GM21360 (cell line): ENCODE results near the gene CCDC15.
A peak's percentile ranks its signal among the peaks of the same experiment; 100 is the strongest.

Source experiments
- ATAC-seq: cut with Tn5 transposase; IDR thresholded peaks from one replicate; pipeline ENCODE4 v1.9.1; 2021; ENCODE audit warnings: mild to moderate bottlenecking, moderate library complexity; ENCODE audit not compliant: unreplicated experiment

Gene CCDC15, protein sequence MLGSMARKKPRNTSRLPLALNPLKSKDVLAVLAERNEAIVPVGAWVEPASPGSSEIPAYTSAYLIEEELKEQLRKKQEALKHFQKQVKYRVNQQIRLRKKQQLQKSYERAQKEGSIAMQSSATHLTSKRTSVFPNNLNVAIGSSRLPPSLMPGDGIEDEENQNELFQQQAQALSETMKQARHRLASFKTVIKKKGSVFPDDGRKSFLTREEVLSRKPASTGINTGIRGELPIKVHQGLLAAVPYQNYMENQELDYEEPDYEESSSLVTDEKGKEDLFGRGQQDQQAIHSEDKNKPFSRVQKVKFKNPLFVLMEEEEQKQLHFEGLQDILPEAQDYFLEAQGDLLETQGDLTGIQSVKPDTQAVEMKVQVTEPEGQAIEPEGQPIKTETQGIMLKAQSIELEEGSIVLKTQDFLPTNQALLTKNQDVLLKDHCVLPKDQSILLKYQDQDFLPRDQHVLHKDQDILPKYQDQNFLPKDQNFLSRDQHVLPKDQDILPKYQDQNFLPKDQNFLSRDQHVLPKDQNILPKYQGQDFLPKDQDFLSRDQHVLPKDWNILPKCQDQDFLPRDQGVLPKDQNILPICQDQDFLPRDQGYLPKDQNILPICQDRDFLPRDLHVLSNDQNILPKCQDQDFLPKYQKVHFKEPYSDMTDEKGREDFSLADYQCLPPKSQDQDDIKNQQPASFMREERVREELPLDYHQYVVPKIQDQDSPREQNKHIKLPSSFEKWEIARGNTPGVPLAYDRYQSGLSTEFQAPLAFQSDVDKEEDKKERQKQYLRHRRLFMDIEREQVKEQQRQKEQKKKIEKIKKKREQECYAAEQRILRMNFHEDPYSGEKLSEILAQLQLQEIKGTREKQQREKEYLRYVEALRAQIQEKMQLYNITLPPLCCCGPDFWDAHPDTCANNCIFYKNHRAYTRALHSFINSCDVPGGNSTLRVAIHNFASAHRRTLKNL

GRCh38 chr11:124953753-124954589 is at the start of gene CCDC15:
CCDC15 (plus strand) TSS chr11:124954202; CDS start chr11:124954733, 531 bp downstream.
- peak; percentile 99 for ATAC-seq

DNA sequence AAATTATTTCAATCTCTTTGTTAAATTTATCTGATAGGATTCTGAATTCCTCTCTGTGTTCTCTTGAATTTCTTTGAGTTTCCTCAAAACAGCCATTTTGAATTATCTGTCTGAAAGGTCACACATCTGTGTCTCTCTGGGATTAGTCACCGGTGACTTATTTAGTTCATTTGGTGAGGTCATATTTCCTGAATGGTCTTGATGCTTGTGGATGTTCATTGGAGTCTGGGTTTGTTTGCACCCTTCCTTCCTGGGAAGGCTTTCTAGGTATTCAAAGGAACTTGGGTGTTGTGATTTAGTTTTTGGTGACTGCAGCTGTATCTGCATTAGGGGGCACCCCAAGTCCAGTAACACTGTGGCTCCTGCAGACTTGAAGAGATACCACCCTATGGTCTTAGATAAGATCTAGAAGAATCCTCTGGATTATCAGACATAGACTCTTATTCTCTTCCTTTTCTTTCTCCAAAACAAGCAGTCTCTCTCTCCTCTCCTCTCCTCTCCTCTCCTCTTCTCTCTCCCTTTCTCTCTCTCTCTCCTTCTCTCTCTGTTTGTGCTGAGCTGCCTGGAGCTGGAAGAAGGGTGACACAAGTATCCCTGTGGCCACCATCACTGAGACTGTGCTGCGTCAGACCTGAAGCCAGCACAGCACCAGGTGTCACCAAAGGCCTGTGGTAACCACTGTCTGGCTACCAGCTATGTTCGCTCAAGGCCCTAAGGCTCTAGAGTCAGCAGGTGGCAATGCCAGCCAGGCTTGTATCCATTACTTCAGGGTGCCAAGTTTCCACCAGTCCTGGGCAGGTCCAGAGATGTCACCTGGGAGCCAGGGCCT is 38.2 kb upstream of the CCDC15 start:
- ATAC-seq: no peak

GRCh38 chr11:124916370-124916710 is 37.7 kb upstream of the CCDC15 start:
- no peak for ATAC-seq

DNA sequence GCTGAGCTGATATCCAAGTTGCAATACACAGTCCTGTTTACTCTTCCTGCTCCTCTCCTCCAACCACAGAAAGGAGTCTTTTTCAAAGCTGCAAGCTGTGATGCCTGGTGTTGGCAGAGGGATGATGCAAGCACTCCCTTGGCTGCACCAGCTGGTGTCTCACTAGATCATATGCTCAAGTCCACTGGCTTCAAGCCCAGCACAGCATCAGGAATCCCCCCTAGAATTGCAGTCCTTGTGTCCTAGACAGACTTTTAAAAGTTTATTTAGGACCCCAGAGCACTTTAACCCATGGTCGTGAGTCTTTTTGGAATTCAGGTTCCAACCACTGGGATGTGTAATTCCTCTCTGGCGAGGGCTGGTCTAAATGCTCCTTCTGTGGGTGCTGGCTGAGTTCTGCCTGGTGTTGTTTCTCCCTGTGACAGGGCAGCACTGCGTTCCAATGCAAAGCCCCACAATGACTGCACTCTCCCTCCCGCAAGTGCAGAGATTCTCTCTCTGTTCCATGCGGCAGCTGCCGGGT is 36.8 kb upstream of the CCDC15 start:
- no peak for ATAC-seq

- no peak for ATAC-seq
Measured at GRCh38 chr11:124918950-124919349, 35.1 kb upstream of the CCDC15 start, which contains the start of gene HEPN1. HEPN1 (plus strand) TSS chr11:124919250.

DNA sequence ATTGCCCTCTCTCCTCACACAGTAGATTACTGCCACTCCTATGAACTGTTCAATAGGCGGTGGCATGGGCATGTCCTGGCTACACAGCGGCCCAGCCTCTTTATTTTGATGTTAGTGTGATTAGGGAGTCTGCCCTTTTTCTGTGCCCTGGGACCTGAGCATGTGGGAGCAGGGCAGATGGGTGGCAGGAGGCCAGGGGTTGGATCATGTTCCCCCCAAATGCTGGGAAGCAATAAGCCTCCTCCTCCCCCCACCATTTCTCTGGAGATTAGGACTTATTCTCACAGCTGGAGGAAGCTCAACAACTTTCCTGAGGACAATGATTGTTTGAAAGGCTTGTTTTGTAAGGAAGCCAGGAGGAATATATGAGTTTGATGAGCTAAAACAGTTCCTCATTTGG is 34.1 kb upstream of the CCDC15 start:
- no peak for ATAC-seq

DNA sequence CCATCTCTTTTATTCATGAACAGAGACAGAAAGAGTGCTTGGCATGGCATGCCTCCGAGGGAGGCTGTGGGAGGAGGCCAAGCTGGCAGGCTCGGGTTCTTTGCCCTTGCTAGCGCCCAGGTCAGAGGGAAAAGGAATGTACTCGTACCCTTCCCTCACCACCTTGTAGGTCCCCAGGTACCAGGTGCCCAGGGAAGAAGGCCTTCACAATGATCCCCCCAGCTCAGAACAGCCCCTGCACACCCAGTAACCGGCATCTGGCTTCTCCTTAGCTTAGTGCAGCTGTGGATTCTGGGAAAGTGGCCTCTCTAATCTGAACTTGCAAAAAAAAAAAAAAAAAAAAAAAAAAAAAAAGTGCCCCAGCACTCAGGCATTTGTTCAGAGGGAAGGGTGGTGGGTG is 33.6 kb upstream of the CCDC15 start:
- no peak for ATAC-seq

- no peak for ATAC-seq
Measured at GRCh38 chr11:124920870-124921609, 33.0 kb upstream of the CCDC15 start.

GRCh38 chr11:124922831-124923230 is 31.2 kb upstream of the CCDC15 start:
- no peak for ATAC-seq

- ATAC-seq: no peak
Measured at GRCh38 chr11:124923296-124923695, 30.7 kb upstream of the CCDC15 start.

DNA sequence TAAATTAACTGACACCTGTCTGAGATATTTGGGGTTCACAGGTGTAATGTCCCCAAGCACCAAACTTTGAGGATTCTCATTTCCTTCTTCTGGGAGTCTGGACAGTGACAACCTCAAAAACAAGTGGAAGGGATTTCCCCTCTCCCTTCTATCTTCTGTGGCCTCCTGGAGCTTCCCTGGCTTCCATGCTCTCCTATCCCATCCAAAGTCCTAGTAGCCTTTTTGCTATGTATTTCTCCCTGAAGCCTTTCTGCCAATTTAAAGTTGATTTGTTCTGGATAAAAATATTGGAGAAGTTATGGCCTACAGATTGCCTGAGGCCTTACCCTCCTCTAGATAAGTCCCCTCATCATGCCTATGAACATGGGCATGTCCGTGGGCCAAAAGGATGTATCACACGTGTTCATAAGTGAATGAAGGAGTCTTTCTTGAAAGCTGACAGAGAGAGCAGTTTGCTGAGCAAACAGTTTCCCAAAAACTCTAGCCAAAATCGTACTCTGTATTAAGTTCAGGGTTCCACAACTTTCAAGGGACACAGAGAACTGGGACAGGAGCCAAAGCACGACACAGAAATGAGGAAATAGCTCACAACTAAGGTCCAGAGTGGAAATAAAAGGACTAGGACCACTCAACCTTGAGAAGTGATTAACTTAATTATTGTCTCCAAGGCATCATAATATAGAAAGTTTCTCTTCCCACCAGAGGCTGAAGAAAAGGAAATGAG is 24.9 kb upstream of the CCDC15 start:
- no peak for ATAC-seq

DNA sequence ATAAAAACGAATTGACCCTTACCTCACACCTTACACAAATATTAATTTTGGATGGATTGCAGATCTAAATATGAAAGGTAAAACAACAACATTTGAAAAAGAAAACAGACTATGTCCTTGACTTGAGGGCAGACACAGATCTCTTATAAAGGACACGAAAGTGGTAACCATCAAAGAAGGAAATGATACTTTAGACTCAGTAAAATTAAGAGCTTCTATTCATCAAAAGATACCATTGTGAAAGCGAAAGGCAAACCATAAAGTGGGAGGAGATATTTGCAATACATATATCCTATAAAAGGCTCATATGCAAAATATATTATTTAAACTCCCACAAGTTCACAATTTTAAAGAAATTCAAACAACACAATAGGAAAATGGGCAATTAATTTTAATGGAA is 23.2 kb upstream of the CCDC15 start:
- ATAC-seq: peak; percentile 73

DNA sequence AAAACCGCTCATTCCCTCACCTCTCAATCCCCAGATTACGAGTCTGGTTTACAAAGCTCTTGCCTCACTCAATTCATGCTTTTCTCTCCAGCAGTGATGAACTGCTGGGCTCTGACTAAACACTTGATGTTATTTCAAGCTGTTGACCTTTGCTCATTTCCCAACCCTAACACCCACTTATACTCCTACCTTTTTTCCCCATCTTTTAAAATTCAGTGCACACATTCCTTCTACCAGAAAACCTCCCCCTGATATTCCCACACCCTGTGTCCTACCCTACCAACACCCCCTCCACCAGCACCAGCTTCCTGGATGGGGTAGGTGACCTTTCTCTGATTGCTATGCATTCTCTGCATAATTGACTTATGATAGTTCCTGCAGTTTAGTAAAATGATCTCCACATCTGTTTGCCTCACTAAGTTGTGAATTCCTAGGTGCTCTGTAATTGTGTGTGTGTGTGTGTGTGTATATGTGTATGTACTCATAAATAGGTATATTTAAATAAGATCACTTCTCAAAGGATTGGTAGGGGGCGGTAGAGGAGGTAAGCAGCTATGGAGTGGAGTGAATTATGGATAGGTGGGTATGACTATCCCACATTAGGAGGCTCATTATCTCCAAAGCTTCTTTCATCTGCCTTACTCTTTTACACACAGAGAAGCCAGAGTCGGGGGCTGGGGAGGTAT is 19.0 kb upstream of the CCDC15 start:
- ATAC-seq: no peak

DNA sequence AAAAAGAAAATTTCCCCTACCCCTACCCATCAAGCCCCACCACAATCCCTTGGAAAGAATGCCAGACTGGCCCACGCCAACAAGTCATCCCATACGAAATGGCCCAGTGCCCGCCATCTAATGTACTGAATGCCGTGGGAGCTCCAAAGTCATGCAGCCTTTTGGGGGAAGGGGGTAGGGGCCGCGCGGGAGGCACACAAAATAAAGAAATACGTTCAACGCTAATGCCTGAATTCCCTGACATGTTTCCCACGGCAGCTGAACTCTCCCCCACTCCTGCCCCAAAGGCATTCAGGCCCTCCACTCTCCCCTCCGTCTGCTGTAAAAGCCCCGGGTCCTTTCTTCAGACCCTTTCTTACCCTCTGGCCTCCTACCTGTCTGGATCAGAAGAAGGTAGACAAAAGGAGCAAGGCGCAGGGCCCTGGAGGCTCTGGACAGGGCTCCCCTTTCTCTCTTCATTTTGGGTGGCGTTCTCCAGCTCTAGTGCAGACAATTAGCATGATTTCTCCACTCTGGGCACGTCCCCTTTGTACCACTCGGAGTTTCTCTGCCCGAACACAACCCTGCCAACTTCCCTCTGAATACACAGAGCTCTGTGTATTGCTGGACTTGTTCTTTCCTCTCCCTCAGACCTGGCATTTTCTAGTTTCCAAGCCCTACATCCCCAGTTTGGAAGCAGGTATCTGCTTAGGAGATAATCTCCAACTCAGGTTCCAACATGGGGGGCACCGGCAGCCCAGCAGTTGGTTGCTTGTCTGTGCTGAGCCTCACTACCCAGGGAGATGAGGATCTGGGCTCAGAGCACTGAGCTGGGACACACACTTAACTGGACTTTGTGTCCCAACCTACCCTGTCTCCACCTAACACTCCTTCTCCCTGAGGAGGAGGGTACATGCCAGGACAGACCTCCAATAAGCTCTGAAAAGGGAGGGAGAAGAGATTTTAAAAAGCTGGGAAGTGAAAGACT is 18.2 kb upstream of the CCDC15 start, which contains the start of gene HEPACAM:
Gene HEPACAM (minus strand): TSS at position 500 of the 967 bp plus-strand sequence. CDS start 41 bp downstream, at position 459.
- ATAC-seq: no peak

DNA sequence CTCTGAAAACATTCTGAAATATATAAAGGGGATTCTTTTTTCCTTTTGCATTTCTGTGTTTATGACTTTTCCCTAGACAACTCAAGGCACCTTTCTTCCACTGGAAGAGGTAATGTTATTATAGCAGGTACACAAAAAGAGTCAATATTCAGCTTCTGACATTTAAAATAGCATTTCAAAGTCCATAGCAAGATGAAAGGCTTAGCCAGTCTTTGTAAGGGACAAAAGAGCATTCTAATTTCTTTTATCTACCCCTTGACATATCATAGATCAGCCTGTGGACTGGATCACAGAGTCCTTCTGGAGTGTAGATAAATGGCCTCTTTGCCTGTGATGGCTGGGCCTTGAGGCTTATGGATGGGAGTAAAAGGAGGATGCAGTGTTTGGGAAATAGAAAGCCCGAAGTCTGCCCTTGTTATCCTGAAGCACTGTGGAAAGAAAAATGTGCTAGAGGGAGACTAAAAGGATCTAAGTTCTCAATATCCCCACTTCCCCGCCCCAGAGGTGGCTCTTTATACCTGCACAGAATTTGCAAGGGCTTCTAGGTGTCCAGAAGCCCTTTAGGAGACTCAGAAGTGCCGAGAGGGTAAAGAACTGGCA is 16.6 kb upstream of the CCDC15 start:
- ATAC-seq: no peak

- ATAC-seq: no peak
Measured at GRCh38 chr11:124938206-124938765, 15.7 kb upstream of the CCDC15 start.
